ENCODE measurements around the gene CCR8. TPM values are rescaled to one million over a fixed set of nuclear protein-coding genes. Genes with fewer than 3 reads are reported as not detected.

Gene CCR8
- total RNA-seq, 1 experiment from 2014 or later = not detected

- peaks cover 4% of the 10 kb centered on the region for H3K27me3 Mint-ChIP-seq (ENCODE audit: unreplicated experiment)
- no peaks in the 10 kb centered on the region for H3K9me3 Mint-ChIP-seq (ENCODE audit: low read depth, unreplicated experiment)
- intact Hi-C loops (cut with micrococcal nuclease; ENCODE audit: unreplicated experiment) = loop anchor here (1.0 to 5.0 kb wide), 5 partner anchors 80 to 287 kb away; no protein-coding TSS in a partner anchor
- TF ChIP-seq, protein P1, sequence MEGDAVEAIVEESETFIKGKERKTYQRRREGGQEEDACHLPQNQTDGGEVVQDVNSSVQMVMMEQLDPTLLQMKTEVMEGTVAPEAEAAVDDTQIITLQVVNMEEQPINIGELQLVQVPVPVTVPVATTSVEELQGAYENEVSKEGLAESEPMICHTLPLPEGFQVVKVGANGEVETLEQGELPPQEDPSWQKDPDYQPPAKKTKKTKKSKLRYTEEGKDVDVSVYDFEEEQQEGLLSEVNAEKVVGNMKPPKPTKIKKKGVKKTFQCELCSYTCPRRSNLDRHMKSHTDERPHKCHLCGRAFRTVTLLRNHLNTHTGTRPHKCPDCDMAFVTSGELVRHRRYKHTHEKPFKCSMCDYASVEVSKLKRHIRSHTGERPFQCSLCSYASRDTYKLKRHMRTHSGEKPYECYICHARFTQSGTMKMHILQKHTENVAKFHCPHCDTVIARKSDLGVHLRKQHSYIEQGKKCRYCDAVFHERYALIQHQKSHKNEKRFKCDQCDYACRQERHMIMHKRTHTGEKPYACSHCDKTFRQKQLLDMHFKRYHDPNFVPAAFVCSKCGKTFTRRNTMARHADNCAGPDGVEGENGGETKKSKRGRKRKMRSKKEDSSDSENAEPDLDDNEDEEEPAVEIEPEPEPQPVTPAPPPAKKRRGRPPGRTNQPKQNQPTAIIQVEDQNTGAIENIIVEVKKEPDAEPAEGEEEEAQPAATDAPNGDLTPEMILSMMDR (IDR thresholded peaks at IDR 0.05; ENCODE audit: unreplicated experiment) = no peak
- H3K4me1 Mint-ChIP-seq (ENCODE audit: low read depth, unreplicated experiment) = peaks cover 22% of the 10 kb centered on the region
- CTCF ChIA-PET = interaction anchor here (0.9 to 2.3 kb wide), 26 partner anchors 7 to 766 kb away, joined by 3 to 74 read pairs (median 4); partner anchors contain the start of genes CX3CR1, GORASP1, TTC21A and XIRP1
- BruUV-seq (replicated peaks) = no TSS peak
- H3K4me3 Mint-ChIP-seq (ENCODE audit: low read depth, unreplicated experiment) = no peak overlapping the region
- no peaks in the 10 kb centered on the region for H3K36me3 Mint-ChIP-seq (ENCODE audit: insufficient read depth, unreplicated experiment)
- no peak for DNase-seq
- H3K27ac Mint-ChIP-seq (ENCODE audit: unreplicated experiment) = no peak overlapping the region
Measured at GRCh38 chr3:39287216-39288164, 42.0 kb upstream of the CCR8 start.

DNA sequence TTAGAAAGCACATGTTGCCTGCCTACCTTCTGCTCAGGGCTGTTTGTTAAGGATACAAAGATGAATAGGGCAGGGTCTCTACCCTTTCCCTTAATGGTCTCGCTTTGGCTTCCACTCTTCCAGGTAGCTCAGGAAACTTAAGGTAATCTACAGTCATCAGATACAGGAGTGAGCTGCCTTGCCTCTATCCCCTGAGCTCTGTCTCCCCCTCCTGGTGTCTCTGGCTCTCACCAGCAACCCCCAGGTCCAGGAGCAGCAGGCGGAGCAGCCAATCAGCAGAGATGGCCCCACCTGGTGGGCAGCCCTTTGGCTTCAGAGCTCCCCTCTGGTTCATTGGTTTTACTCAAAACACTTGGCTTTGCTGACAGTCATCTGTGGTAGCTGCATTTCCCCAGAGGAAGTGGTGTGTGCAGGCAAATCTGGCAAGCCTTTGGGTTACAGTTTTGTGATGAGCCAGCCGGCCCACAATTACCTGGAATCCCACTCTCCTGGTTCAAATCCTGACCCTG lies 41.2 kb upstream of the CCR8 start:
- CTCF ChIA-PET = interaction anchor here (0.7 to 2.3 kb wide), 27 partner anchors 8 to 767 kb away, joined by 3 to 74 read pairs (median 4); partner anchors contain the start of genes CX3CR1, GORASP1, TTC21A and XIRP1
- peak; percentile 91 for DNase-seq
- H3K9me3 Mint-ChIP-seq (ENCODE audit: low read depth, unreplicated experiment) = no peaks in the 10 kb centered on the region
- TF ChIP-seq, protein P1 (IDR thresholded peaks at IDR 0.05; ENCODE audit: unreplicated experiment) = peak; percentile 85
- H3K4me3 Mint-ChIP-seq (ENCODE audit: low read depth, unreplicated experiment) = no peak overlapping the region
- intact Hi-C loops (cut with micrococcal nuclease; ENCODE audit: unreplicated experiment) = loop anchor here (1.0 to 5.0 kb wide), 5 partner anchors 81 to 288 kb away; no protein-coding TSS in a partner anchor
- BruUV-seq (replicated peaks) = no TSS peak
- no peak overlapping the region for H3K27ac Mint-ChIP-seq (ENCODE audit: unreplicated experiment)
- peaks cover 22% of the 10 kb centered on the region for H3K4me1 Mint-ChIP-seq (ENCODE audit: low read depth, unreplicated experiment)
- no peaks in the 10 kb centered on the region for H3K36me3 Mint-ChIP-seq (ENCODE audit: insufficient read depth, unreplicated experiment)
- no peaks in the 10 kb centered on the region for H3K27me3 Mint-ChIP-seq (ENCODE audit: unreplicated experiment)

- Mint-ChIP-seq H3K9me3 (ENCODE audit: low read depth, unreplicated experiment) (no peaks in the 10 kb centered on the region), H3K4me3 (ENCODE audit: low read depth, unreplicated experiment) (no peak overlapping the region), H3K4me1 (ENCODE audit: low read depth, unreplicated experiment) (peaks cover 22% of the 10 kb centered on the region), H3K36me3 (ENCODE audit: insufficient read depth, unreplicated experiment) (no peaks in the 10 kb centered on the region), H3K27me3 (ENCODE audit: unreplicated experiment) (no peaks in the 10 kb centered on the region), H3K27ac (ENCODE audit: unreplicated experiment) (no peak overlapping the region)
- CTCF ChIA-PET = interaction anchor here (0.7 to 2.3 kb wide), 18 partner anchors 9 to 289 kb away, joined by 3 to 74 read pairs (median 4); partner anchors contain the start of genes CX3CR1, GORASP1, TTC21A and XIRP1
- no TSS peak for BruUV-seq (replicated peaks)
- DNase-seq = no peak
- intact Hi-C loops (cut with micrococcal nuclease; ENCODE audit: unreplicated experiment) = loop anchor here (2.0 to 5.0 kb wide), 2 partner anchors 82 to 288 kb away; no protein-coding TSS in a partner anchor
- TF ChIP-seq, protein P1 (IDR thresholded peaks at IDR 0.05; ENCODE audit: unreplicated experiment) = no peak
Measured at GRCh38 chr3:39289107-39289506, 40.4 kb upstream of the CCR8 start.

GRCh38 chr3:39290255-39290654 lies 39.3 kb upstream of the CCR8 start:
- peaks cover 22% of the 10 kb centered on the region for H3K4me1 Mint-ChIP-seq (ENCODE audit: low read depth, unreplicated experiment)
- no TSS peak for BruUV-seq (replicated peaks)
- no peak for DNase-seq
- intact Hi-C loops (cut with micrococcal nuclease; ENCODE audit: unreplicated experiment) = no loop called here
- H3K4me3 Mint-ChIP-seq (ENCODE audit: low read depth, unreplicated experiment) = no peak overlapping the region
- TF ChIP-seq, protein P1 (IDR thresholded peaks at IDR 0.05; ENCODE audit: unreplicated experiment) = no peak
- no peaks in the 10 kb centered on the region for H3K9me3 Mint-ChIP-seq (ENCODE audit: low read depth, unreplicated experiment)
- CTCF ChIA-PET = interaction anchor here (0.6 to 3.6 kb wide), 4 partner anchors 88 to 255 kb away, joined by 3 to 32 read pairs (median 12); no protein-coding TSS in a partner anchor
- no peaks in the 10 kb centered on the region for H3K27me3 Mint-ChIP-seq (ENCODE audit: unreplicated experiment)
- H3K27ac Mint-ChIP-seq (ENCODE audit: unreplicated experiment) = no peak overlapping the region
- H3K36me3 Mint-ChIP-seq (ENCODE audit: insufficient read depth, unreplicated experiment) = no peaks in the 10 kb centered on the region
